GM21423 (cell line): ENCODE data around the gene CEP350.

ENCODE experiments used
- ATAC-seq: cut with Tn5 transposase; IDR thresholded peaks from one replicate; pipeline ENCODE4 v1.9.1; 2021; ENCODE audit warnings: mild to moderate bottlenecking, moderate library complexity; ENCODE audit not compliant: unreplicated experiment

Gene CEP350, protein sequence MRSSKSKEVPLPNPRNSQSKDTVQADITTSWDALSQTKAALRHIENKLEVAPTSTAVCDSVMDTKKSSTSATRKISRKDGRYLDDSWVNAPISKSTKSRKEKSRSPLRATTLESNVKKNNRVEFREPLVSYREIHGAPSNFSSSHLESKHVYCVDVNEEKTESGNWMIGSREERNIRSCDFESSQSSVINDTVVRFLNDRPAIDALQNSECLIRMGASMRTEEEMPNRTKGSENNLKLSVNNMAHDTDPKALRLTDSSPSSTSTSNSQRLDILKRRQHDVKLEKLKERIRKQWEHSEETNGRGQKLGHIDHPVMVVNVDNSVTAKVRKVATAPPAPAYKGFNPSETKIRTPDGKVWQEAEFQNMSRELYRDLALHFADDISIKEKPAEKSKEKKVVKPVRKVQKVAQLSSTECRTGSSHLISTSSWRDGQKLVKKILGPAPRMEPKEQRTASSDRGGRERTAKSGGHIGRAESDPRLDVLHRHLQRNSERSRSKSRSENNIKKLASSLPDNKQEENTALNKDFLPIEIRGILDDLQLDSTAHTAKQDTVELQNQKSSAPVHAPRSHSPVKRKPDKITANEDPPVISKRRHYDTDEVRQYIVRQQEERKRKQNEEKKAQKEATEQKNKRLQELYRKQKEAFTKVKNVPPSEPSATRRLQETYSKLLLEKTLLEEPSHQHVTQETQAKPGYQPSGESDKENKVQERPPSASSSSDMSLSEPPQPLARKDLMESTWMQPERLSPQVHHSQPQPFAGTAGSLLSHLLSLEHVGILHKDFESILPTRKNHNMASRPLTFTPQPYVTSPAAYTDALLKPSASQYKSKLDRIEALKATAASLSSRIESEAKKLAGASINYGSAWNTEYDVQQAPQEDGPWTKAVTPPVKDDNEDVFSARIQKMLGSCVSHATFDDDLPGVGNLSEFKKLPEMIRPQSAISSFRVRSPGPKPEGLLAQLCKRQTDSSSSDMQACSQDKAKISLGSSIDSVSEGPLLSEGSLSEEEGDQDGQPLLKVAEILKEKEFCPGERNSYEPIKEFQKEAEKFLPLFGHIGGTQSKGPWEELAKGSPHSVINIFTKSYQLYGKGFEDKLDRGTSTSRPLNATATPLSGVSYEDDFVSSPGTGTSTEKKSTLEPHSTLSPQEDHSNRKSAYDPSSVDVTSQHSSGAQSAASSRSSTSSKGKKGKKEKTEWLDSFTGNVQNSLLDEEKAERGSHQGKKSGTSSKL (N-terminal part only)

DNA sequence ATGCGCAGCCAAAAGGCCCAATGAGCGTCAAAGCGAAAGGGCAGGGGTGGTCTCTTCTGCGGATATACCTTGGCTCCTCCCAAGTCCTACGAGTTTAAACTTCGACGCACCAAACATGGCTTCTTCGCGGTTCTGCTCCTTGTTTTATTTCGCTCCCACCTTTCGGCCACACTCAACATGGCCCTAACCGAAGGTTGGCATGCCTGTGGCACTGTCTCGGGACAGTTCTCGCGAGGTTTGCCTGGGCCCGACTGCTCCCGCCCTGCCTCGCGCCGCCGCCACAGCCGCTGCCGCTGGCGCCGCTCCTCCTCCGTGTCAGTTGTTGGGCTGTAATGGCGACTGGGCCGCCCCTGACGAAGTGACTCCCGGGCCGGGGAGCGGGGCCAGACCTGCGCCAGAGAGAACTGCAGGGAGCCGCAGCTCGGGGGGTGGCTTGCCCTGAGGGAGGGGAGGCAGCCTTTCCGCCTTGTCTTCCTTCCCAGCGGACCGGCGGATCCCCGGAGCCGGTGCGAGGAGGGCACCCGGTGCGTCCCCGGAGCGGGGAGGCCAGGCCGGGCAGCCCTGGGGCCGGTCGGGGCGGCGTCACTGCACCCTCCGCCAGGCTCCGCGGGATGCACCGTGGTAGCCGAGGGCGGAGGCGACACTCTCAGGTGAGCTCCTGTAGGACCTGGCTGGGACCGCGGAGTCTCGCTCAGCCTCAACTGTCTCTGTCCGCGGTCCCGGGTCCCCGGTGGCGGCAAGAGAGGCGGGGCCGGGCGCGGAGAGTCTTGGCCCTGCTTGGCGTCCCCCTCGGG lies at the start of gene CEP350:
TSS of gene CEP350 (plus strand) at position 318 of the 794 bp plus-strand sequence. CDS start 31,372 bp downstream, outside the sequence.
- peak; percentile 89 for ATAC-seq

DNA sequence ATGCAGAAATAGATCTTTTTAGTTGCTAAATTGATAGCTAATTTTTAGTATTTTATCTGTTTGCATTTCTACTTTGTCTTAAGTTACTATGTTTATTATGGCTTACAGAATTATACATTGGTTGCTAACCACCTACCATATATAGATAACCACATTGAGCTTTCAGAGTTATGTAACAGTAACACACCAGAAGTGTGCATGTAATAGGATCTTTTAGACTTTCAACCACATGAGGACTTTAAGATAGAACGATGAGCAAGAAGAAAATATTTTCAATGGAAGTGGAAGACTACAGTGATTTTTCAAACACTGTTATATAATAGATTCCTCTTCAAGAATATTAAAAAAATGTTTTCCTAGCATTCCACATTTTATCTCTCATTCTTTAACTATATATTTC lies 43.7 kb upstream of the CEP350 start:
- no peak for ATAC-seq

DNA sequence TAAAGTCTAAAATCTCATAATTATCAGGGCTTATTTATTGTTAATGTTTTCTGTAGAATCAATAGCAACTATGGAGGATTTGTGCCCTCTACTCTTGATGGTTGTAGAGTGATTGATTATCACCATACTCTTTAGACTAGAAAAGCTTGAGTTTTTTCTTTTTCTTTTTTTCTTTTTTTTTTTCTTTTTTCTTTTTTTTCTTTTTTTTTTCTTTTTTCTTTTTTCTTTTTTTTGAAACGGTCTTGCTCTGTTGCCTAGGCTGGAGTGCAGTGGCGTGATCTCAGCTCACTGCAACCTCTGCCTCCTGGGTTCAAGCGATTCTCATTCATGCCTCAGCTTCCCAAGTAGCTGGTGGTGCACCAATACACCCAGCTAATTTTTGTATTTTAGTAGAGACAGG lies 42.8 kb upstream of the CEP350 start:
- ATAC-seq: no peak

DNA sequence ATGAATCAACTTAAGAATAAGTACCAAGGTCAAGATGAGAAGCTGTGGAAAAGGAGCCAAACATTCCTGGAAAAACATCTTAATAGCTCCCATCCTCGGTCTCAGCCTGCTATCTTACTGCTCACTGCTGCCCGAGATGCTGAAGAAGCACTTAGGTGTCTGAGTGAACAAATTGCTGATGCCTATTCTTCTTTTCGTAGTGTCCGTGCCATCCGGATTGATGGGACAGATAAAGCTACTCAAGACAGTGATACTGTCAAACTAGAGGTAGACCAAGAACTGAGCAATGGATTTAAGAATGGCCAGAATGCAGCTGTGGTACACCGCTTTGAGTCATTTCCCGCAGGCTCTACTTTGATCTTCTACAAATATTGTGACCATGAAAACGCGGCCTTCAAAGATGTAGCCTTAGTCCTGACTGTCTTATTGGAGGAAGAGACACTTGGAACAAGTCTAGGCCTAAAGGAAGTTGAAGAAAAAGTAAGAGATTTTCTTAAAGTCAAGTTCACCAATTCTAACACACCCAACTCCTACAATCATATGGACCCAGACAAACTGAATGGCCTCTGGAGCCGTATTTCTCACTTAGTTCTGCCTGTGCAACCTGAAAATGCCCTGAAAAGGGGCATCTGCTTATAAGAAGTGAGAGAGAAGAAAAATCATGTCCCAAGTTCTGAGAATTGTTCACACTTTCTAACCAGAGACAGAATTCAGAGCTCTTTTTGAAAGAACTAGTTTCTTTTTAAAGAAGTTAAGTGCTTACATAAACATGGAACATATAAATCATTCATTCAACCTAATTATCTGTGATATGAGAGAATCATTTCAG lies 36.8 kb upstream of the CEP350 start:
- ATAC-seq: no peak

DNA sequence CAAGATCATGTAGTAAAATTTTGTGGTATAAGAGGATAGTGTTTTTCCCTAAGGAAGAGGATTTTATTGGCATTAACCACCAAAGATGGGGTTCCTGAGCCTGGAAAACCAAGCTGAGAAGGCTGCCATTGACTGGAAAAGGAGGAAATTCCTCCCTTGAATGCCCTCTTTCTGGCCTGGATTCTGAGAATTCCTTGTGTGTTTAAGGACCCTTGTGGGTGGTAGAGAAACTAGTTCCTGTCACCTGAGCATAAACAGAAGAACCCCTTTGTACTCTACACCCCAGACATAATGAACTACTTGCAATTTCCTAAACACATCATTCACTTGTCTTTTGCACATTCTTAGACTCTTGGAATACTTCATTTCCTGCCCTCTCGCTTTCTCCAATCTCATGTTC lies 33.1 kb upstream of the CEP350 start:
- ATAC-seq: no peak

DNA sequence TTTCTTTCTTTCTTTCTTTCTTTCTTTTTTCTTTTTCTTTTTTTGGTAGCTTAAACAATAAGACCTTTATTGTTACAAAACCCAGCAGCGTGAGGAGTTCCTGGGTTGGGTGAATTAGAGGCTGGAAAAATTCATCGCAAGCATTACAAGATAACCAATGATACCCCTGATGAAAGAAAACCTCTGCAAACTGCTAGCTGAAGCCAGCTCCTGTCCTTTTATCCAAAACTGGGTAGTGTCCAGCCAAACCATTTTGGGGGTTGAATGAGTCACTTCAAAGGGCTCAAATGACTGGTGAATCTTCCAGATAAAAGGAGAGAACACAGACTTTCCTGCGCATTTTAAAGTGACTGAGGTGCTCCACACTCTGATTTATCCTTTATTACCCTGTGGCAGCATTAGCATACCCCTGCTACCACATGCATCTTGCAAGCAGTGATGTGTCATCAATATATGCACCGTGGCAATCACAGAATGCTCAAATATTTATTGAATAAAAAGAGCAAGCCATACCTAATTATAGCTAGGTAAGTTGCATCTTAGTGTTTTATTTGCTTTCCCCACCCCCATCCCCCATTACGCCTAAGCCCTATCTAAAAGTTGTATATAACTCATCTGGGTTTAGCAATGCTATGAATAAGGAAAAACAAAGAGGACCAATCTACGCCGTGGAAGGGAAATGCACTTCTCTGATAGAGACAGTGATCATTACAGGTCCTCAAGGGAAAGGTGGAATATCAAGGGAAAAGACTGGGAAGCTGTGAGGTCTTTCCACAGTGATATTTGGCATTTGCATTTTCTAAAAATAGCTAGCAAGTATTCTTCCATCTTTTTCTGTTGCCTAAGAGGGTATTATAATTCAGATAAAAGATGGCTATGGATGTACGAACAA lies 32.4 kb upstream of the CEP350 start:
- no peak for ATAC-seq

DNA sequence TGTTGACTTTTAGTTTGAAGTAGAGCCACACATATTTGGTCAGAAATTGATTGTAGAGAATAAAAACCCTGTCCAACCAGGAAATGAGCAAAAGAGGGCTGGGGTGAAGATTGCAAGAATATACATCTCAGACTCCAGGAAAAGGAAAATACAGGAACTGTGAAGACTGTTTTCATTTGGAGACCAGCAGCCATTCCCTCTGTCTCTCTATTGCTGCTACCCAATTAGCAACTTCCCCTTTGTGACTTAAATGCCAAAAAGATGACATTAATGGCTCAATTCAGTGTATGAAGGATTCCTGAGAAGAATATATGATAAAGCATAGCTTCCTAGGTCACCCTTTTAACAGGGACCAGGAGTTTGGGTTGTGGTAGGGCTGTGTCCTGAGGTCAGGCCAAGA lies 31.6 kb upstream of the CEP350 start:
- ATAC-seq: no peak

DNA sequence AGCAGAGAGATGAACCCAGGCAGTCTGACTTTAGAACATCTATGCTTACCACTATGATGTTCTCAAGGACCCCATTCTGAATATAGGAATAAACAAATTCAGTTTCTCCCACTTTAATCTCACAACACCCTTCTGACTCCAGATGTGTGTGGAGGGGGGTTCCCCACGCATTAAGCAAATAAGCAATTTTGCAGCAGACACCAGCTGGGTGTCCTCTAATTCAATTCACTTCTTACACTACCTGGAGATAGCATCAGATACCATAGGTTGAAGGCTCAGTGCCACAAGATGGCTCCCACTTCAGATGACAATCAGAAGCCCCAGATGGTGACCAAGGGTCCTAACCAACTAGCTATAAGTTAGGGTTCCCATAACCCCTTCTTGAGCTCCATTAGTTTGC lies 30.3 kb upstream of the CEP350 start:
- ATAC-seq: no peak

DNA sequence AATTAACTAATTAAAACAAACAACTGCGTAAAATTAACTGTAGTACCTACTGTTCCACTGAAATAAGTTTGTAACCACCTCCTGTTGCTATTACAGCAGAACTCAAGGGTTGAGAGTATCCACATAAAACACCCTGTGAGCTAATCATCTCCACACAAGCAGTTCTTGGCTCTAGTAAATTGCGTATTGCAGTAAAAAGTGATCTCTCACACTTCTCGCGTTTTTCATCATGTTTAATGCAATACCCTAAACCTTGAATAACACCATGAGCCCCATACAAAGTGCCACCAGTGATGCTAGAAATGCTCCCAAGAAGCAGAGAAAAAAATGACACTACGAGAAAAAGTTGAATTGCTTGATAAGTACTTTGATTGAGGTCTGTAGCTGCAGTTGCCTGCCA lies 29.3 kb upstream of the CEP350 start:
- ATAC-seq: no peak

DNA sequence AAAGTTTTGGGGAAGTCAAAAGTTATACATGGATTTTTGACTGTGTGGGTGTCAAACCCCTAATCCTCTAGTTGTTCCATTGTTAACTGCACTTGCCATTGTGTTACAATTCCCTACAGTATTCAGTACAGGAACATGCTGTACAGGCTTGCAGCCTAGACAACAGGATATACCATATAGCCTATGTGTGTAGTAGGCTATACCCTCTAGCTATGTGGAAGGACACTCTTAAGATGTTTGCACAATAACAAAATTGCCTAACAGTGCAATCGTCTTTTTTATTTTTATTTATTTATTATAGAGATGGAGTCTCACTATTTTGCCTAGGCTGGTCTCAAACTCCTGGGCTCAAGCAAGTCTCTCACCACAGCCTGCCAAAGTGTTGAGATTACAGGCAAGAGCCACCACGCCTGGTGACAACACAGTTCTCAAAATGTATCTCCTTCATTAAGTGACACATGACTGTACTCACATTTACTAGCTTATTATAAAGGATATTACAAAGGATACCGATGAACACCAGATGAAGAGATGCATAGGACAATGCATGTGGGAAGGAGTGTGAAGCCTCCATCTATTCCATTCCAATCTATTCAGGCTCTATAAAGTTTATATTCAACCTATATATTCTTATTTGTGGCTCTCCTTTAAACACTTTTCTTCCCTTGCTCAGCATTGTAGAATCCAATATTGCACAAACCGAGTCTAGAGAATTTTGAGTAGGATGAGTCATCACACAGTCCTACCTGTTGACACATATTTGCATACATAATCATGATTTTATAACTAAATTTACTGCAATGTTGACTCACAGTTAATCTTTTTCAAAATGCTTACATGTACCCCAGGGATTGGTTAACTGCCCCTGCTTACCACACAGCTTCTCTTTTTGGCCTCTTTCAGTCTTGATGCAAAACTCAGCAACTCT lies 28.4 kb upstream of the CEP350 start:
- ATAC-seq: no peak

DNA sequence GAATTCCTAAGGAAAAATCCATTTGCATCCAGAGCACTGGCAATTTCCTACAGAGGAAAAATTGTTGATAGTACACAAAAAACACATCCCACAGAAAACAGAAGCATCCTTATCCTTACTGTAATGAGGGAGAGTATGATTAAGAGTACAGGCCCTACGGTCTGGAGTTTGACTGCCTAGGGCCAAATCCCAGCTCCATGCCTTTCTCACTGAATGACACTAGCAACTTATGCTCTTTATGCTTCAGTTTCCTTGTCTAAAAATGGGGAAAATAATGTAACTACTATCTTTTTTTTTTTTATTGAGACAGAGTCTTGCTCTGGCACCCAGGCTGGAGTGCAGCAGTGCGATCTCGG lies 27.8 kb upstream of the CEP350 start:
- no peak for ATAC-seq

DNA sequence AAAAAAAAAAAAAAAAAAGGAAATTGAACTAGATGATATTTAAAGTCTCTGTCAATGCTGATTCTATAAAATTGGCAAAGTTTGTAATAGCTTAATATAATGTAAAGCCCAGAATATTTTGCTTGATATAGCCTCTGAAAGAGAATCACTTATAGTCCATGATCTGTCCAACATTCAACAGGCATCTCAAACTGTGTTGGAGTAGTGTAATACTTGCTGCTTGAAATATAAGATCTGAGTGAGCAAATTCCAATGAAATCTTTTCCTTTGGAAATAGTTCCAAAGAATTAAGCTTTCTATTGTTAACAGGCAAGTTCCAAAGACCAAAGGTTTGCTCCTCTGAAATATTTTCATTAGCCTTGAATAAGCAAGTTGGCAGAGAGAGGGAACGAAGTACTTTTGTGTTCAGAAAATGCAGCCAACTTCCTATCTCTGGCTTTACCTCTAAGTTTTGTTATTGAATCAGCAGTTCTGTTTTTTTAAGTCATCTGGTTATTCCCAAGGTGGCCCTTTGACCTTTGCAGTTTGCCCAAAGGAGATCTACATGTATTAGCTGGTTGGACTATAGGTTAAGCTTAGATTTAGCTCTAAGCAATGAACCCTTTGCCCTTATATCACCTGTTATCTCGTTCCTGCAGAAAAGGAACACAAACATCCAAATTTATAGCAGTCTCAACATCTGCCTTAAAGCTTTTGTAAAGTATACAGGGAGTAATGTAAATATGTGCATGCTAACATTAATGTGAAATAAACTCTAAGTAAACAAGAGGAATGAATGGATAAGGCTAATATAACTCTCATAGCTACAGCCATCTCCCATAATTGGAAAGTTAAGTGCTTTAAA lies 24.4 kb upstream of the CEP350 start:
- ATAC-seq: no peak

DNA sequence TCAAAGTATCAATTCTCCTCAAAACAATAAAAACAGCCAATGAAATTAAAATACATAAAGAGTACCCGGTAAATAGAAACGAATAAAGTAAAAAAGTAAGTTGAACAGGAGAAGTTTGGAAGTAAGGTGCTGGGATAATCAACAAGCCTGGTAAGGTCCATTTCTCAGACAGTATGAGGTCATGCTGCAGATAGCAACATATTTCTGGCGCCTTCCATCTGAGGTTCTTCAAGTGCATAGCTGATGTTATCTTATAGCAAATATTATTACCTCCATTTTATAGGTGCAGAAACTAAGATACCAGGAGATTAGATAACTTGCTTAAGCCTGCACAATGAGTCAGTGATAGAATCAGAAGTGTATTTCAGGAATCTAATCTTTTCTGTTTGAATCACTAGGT lies 23.7 kb upstream of the CEP350 start:
- no peak for ATAC-seq

DNA sequence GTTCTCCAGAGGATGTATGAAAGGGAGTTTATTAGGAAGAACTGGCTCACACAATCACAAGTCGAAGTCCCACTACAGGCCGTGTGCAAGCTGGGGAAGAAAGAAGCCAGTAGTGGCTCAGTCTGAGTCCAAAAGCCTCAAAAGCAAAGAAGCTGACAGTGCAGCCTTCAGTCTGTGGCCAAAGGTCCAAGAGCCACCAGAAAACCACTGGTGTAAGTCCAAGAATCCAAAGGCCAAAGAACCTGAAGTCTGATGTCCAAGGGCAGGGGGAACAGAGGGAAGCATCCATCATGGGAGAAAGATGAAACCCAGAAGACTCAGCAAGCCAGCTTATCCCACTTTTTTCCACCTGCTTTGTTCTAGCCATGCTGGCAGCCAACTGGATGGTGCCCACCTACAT lies 21.4 kb upstream of the CEP350 start:
- ATAC-seq: no peak

DNA sequence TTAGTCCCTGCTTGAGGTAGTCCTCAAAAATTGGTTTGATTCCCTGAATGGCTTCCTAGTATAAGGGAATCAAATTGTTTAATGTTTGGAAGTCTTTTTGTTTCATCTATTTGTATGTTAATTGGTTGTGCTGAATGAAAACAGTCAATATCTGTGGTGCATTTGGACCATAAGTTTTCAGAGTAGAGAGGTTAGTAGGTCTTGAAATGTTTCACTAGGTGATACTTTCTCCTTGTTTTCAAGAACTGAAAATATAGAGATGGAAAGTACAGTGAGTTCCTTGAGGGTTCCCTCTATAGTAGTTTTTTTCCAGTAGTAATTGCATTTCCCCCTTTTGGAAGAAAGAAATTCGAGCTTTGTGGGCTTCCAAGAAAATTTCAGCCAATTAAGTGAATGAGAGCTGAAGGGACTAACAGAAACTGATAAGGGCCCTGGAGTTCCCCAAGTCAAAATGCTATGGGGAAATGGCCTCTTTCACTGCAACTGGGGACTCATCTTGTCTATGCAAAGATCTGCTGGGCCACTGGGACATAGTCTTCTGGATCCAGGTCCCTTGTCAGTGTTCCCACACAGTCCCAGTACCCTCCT lies 18.6 kb upstream of the CEP350 start:
- no peak for ATAC-seq

DNA sequence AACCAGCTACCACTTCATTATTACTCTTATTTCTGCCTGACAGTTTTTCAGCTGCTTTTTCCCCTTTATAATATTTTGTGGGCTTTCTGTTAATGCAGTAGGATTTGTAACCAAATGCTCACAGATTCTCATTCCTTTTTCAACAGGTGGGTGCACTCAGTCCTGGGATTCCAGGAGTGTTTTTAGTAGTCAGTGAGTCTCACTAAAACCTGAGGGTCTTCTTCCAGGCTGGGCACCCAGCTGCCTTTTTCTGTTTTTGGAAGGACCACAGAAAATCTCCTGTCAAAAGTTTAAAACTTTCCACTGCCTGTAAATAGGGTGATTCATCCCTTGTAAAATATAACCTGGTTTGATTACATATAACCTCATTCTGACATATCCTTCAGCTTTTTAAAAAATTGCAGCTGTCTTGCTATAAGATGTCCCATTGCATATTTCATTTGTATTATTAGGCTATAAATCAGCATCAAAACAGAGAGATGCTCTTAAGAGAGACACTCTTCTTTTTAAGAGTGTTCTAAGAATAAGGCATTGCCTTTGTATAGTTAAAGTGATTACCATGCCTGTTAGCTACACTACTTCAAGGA lies 16.8 kb upstream of the CEP350 start:
- ATAC-seq: no peak
